SK-N-SH (cell line): ENCODE measurements around the gene NT5C1A. TPM values are rescaled to one million over a fixed set of nuclear protein-coding genes. Genes with fewer than 3 reads are reported as not detected.

Experiments
- CTCF ChIA-PET: fragments of 300-600, 350-600 bp; formaldehyde crosslinking; extraction: SDS; loops from one replicate; lab custom pipeline; 2021; lab: Yijun Ruan, JAX
- POLR2A ChIA-PET: fragments of 350-600 bp; sonication (Branson Sonifier 250); formaldehyde crosslinking; extraction: SDS; loops from one replicate; lab custom pipeline; 2020; ENCODE audit warnings: antibody characterized with exemption, inconsistent platforms; lab: Yijun Ruan, JAX
- DNase-seq: peaks from one replicate; pipeline ENCODE4 v3.0.0; 2012
- H2AFZ ChIP-seq: fragments of 200-600 bp; sonication (generic); 2 replicates; pipeline ENCODE4 v1.8.1; 2016; ENCODE audit warnings: antibody characterized with exemption, mild to moderate bottlenecking, low read depth
- H3F3A ChIP-seq: fragments of 200-600 bp; sonication (generic); replicated peaks from 2 replicates; pipeline ENCODE3; 2016; ENCODE audit warnings: antibody characterized with exemption, mild to moderate bottlenecking; ENCODE audit not compliant: insufficient read depth
- H3K27ac ChIP-seq, 2 experiments: fragments of 200-500 bp in 1 of 2; fragments of 200-600 bp in 1 of 2; sonication (Bioruptor generic) in 1 of 2; sonication (generic), shearing (Covaris generic) in 1 of 2; 2 replicates each; pipeline versions ENCODE4 v1.5.1 to v1.6.1; 2014 to 2016; ENCODE audit warnings: low read depth in 2 of 2, inconsistent platforms in 1 of 2, low read length in 1 of 2, mild to moderate bottlenecking in 1 of 2, mixed read lengths in 1 of 2
- H3K27me3 ChIP-seq: fragments of 200-600 bp; sonication (generic), shearing (Covaris generic); 2 replicates; pipeline ENCODE4 v1.6.1; 2016; ENCODE audit warnings: mixed run types; ENCODE audit not compliant: insufficient read depth
- H3K36me3 ChIP-seq, 2 experiments: fragments of 200-500 bp in 1 of 2; fragments of 200-600 bp in 1 of 2; sonication (Bioruptor generic) in 1 of 2; sonication (generic) in 1 of 2; replicated peaks in 1 of 2; 2 replicates each; pipeline versions ENCODE3 to v1.5.1; 2014 to 2016; ENCODE audit warnings: low read length in 1 of 2, mild to moderate bottlenecking in 1 of 2; ENCODE audit not compliant: insufficient read depth in 2 of 2, control insufficient read depth in 1 of 2
- H3K4me1 ChIP-seq, 2 experiments: fragments of 200-500 bp in 1 of 2; fragments of 200-600 bp in 1 of 2; sonication (Bioruptor generic) in 1 of 2; sonication (generic), shearing (Covaris generic) in 1 of 2; 2 replicates each; pipeline versions ENCODE4 v1.5.1 to v1.6.1; 2014 to 2016; ENCODE audit warnings: low read depth in 1 of 2, low read length in 1 of 2, mixed run types in 1 of 2; ENCODE audit not compliant: insufficient read depth in 2 of 2, control insufficient read depth in 1 of 2
- H3K4me2 ChIP-seq: fragments of 200-600 bp; sonication (generic), shearing (Covaris generic); 2 replicates; pipeline ENCODE4 v1.6.1; 2017; ENCODE audit warnings: mixed run types
- H3K4me3 ChIP-seq, 2 experiments: fragments of 200-500 bp in 1 of 2; fragments of 200-600 bp in 1 of 2; sonication (Bioruptor generic) in 1 of 2; sonication (generic), shearing (Covaris generic) in 1 of 2; 2 replicates each; pipeline versions ENCODE4 v1.5.1 to v1.8.1; 2014 to 2016; ENCODE audit warnings: low read depth in 2 of 2, inconsistent platforms in 1 of 2, low read length in 1 of 2, mild to moderate bottlenecking in 1 of 2, mixed read lengths in 1 of 2, moderate library complexity in 1 of 2
- H3K79me2 ChIP-seq: fragments of 200-600 bp; sonication (generic); 2 replicates; pipeline ENCODE4 v1.8.1; 2017; ENCODE audit warnings: mild to moderate bottlenecking; ENCODE audit not compliant: insufficient read depth
- H3K9ac ChIP-seq: fragments of 200-600 bp; sonication (generic); 2 replicates; pipeline ENCODE4 v1.6.1; 2017; ENCODE audit warnings: mixed run types
- H3K9me2 ChIP-seq: fragments of 200-600 bp; sonication (generic); 2 replicates; pipeline ENCODE4 v1.6.1; 2017; ENCODE audit warnings: mixed run types
- H3K9me3 ChIP-seq: fragments of 200-600 bp; sonication (generic); 2 replicates; pipeline ENCODE4 v1.6.1; 2017; ENCODE audit warnings: mixed run types, mild to moderate bottlenecking, moderate library complexity
- H4K20me1 ChIP-seq: fragments of 200-600 bp; sonication (generic); 2 replicates; pipeline ENCODE4 v1.6.1; 2017; ENCODE audit warnings: mild to moderate bottlenecking, mixed run types; ENCODE audit not compliant: insufficient read depth
- CHD2 ChIP-seq: fragments of 150-350 bp; IDR thresholded peaks from 2 replicates; pipeline ENCODE4 v1.6.1; 2018; ENCODE audit warnings: low read length; ENCODE audit not compliant: partially characterized antibody
- CTCF ChIP-seq: fragments of 200-600 bp; sonication (generic); IDR thresholded peaks from 2 replicates; pipeline ENCODE4 v1.6.1; 2017; ENCODE audit warnings: antibody characterized with exemption, mild to moderate bottlenecking, moderate library complexity
- EZH2phosphoT487 ChIP-seq: fragments of 200-600 bp; sonication (generic); IDR thresholded peaks from 2 replicates; pipeline ENCODE4 v1.6.1; 2017; ENCODE audit warnings: low read depth, mixed run types, mild to moderate bottlenecking, antibody characterized with exemption, moderate library complexity, borderline replicate concordance
- FOXJ3 ChIP-seq: sonication (generic); formaldehyde crosslinking; IDR thresholded peaks from 2 replicates; pipeline ENCODE4 v1.5.1; 2020; ENCODE audit warnings: mild to moderate bottlenecking, missing genetic modification reagents
- FOXM1 ChIP-seq: IDR thresholded peaks from 2 replicates; pipeline ENCODE4 v1.4.0; 2012; ENCODE audit warnings: low read depth, mild to moderate bottlenecking
- GABPA ChIP-seq: IDR thresholded peaks from 2 replicates; pipeline ENCODE4 v1.4.0; 2012; ENCODE audit warnings: low read depth, mild to moderate bottlenecking
- JUND ChIP-seq: IDR thresholded peaks from 2 replicates; pipeline ENCODE4 v1.4.0; 2012
- MAX ChIP-seq: IDR thresholded peaks from 2 replicates; pipeline ENCODE4 v1.4.0; 2012; ENCODE audit warnings: low read depth
- MXI1 ChIP-seq: IDR thresholded peaks from 2 replicates; pipeline ENCODE4 v1.6.1; 2012; ENCODE audit warnings: mild to moderate bottlenecking, low read depth, low read length, improper control_type of control experiment
- NRF1 ChIP-seq: IDR thresholded peaks from 2 replicates; pipeline ENCODE4 v1.6.1; 2012; ENCODE audit warnings: low read depth, mild to moderate bottlenecking, low read length
- RAD21 ChIP-seq: IDR thresholded peaks from 2 replicates; pipeline ENCODE4 v1.6.1; 2012; ENCODE audit warnings: mild to moderate bottlenecking, low read length
- RFX5 ChIP-seq: IDR thresholded peaks from 2 replicates; pipeline ENCODE4 v1.6.1; 2012; ENCODE audit warnings: mild to moderate bottlenecking, improper control_type of control experiment, low read length
- RXRA ChIP-seq: IDR thresholded peaks from 2 replicates; pipeline ENCODE4 v1.4.0; 2012; ENCODE audit warnings: low read depth, mild to moderate bottlenecking, borderline replicate concordance
- SIN3A ChIP-seq: IDR thresholded peaks from 2 replicates; pipeline ENCODE4 v1.6.1; 2012; ENCODE audit warnings: low read depth, mild to moderate bottlenecking, low read length, moderate library complexity, borderline replicate concordance
- SMC3 ChIP-seq: IDR thresholded peaks from 2 replicates; pipeline ENCODE4 v1.6.1; 2012; ENCODE audit warnings: low read depth, low read length, improper control_type of control experiment
- TAF1 ChIP-seq: IDR thresholded peaks from 2 replicates; pipeline ENCODE4 v1.6.1; 2012; ENCODE audit warnings: low read depth, mild to moderate bottlenecking, low read length, moderate library complexity, borderline replicate concordance
- TCF12 ChIP-seq: IDR thresholded peaks from 2 replicates; pipeline ENCODE4 v1.4.0; 2012
- YY1 ChIP-seq: IDR thresholded peaks from 2 replicates; pipeline ENCODE4 v1.4.0; 2012; ENCODE audit warnings: low read depth, mild to moderate bottlenecking
- whole genome bisulfite sequencing: methylation state at CpG from one replicate; pipeline ENCODE4 v1.1.6; 2017; ENCODE audit warnings: low lambda C conversion rate; 5-methylcytosine and 5-hydroxymethylcytosine counted together
- polyA plus RNA-seq, 3 experiments: library from polyadenylated mRNA; depleted of rRNA; stranded (reverse); fragments of >200 nt; gene quantifications; 2 replicates each; pipeline ENCODE4 v1.2.3, GENCODE V29; 2012

Gene NT5C1A
- polyA plus RNA-seq, 1 of the 3 experiments (the other 2 are of a cell fraction): 0.12 TPM

- TF ChIP-seq RXRA (no peak), MAX (no peak), FOXM1 (no peak), TAF1 (no peak), YY1 (no peak), TCF12 (no peak), NRF1 (no peak), CTCF (no peak), SIN3A (no peak), RAD21 (no peak), EZH2phosphoT487 (no peak), CHD2 (no peak), RFX5 (no peak), MXI1 (no peak), SMC3 (no peak)
These were observed 43.0 kb downstream of the NT5C1A start (continued) for GRCh38 chr1:39628807-39629350.

DNA sequence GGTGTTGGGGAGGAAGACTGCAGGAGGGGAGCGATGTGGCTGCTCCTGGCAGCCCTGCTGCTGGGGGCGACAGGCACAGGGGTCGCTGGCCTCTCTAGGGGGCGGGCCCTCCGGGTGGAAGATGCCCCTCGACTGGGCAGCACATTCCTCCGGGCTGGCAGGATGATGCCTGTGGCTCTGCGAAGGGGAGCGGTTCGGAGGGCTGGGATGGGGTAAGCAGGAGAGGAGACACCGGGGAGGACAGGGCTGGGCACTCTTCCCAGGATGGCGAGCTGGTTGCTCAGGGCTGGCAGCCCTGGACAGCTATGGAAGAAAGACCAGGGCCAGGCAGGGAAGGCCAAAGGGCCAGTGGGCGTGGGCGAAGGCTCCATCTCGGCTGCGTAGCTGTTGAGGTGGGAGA, 45.3 kb downstream of the NT5C1A start:
- 64% methylated on average over 15 of the region's 16 CpGs for WGBS
- Histone ChIP-seq H3K4me3 (no peak overlapping the region), H3K36me3 (no peaks in the 10 kb centered on the region), H3K27ac (no peak overlapping the region; a peak in 1 of 4 replicates), H3K4me1 (peaks cover 0 to 32% of the 10 kb centered on the region in 2 experiments; a peak in 1 of 4 replicates), H4K20me1 (no peaks in the 10 kb centered on the region), H2AFZ (no peak overlapping the region), H3K9me3 (no peaks in the 10 kb centered on the region), H3K9me2 (no peaks in the 10 kb centered on the region), H3K79me2 (no peaks in the 10 kb centered on the region), H3K9ac (no peak overlapping the region), H3K4me2 (no peak overlapping the region), H3K27me3 (peaks cover 4% of the 10 kb centered on the region), H3F3A (no peaks in the 10 kb centered on the region)
- DNase-seq: peak; percentile 29
- TF ChIP-seq RFX5: no peak
- no peak for TF ChIP-seq JUND
- TF ChIP-seq SMC3: no peak
- no peak for TF ChIP-seq GABPA
- TF ChIP-seq FOXJ3 (CRISPR knock-in tag): no peak
- TF ChIP-seq CHD2: no peak
- no peak for TF ChIP-seq SIN3A
- TF ChIP-seq TCF12: no peak
- CTCF ChIA-PET: interaction anchor here (1.1 to 2.2 kb wide), 3 partner anchors 21 to 27 kb away, joined by 3 to 10 read pairs (median 6); no protein-coding TSS in a partner anchor
- POLR2A ChIA-PET: no interaction called here
